NCI-H1417 treated with DMSO at 0.1 percent for 48 hours (cell line): ENCODE results near the gene PACRG.

ENCODE experiments used
- DNase-seq: peaks from one replicate; lab custom pipeline; 2025; lab: John Stamatoyannopoulos, UW

Gene PACRG

DNA sequence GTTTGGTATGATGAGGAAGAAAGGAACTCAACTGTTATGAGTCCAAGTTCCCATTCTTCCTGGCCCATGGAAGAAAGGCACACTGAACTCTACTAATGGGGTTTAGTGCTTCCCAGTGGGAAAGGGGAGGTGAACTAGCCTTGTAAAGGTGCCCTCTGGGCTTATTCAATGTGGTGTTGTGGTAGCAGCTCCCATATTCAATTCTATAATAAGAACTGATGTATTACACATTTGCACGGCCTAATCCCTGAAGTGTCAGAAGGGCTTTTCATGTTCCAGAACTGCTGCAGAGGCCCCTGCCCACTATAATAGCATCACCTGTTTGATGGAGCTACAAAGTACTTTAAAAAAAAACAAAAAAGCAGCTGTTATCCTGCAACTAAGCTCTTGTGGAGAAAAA is 17.4 kb upstream of the PACRG start:
- no peak for DNase-seq

DNA sequence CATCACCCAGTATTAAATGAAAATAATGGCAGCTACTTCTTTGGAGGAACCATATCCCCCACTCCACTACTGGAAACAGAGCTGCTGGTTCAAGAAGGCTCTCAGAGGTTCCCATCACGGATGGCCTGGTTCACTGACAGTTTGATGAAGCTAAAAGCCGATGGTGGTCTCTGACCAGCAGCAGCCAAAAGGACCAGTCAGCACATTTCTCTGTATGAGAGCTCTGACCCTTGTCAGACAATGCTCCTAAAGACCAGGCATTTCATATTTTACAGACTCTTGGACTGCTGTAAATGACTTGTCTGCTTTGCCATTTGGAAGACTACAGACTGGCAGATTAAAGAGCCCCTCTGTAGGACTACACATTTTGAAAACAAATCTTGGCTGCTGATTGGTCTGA is 16.8 kb upstream of the PACRG start:
- DNase-seq = no peak

DNA sequence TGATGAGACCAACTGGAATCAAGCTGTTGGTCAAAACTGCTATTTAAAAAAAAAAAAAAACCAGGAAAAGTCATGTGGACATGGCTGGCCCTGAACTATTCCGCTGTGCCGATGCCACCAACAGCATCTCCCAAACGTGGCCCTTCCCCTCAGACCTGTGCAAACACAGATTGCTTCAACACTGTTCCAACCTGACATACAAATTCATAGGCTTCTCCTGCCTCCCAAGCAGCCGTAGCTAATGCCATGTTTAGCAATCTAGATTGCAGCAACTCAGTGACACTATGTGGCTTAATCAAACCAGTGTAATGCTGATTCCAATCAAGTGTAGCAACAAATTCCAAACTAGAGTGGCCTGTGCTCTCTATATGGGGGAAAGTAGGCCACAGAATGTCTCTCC is 16.4 kb upstream of the PACRG start:
- DNase-seq = no peak

DNA sequence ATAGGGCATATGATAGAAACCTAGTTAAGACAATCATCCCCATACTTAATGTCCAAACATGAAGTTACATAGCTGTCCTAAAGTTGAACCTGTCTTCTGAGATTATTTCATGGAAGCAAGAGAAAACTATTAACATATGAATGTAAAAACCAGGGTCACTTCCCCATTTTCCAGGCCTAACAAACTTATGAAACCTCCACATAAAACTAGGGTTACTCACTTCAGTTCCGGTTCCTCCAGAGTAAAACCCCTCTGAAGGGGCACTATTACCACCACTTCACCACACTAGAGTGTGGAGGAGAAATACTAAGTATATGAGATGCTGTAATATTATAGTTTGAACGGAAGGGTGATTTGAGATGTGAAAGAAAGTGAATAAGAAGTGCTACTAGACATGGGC is 15.1 kb upstream of the PACRG start:
- no peak for DNase-seq

DNA sequence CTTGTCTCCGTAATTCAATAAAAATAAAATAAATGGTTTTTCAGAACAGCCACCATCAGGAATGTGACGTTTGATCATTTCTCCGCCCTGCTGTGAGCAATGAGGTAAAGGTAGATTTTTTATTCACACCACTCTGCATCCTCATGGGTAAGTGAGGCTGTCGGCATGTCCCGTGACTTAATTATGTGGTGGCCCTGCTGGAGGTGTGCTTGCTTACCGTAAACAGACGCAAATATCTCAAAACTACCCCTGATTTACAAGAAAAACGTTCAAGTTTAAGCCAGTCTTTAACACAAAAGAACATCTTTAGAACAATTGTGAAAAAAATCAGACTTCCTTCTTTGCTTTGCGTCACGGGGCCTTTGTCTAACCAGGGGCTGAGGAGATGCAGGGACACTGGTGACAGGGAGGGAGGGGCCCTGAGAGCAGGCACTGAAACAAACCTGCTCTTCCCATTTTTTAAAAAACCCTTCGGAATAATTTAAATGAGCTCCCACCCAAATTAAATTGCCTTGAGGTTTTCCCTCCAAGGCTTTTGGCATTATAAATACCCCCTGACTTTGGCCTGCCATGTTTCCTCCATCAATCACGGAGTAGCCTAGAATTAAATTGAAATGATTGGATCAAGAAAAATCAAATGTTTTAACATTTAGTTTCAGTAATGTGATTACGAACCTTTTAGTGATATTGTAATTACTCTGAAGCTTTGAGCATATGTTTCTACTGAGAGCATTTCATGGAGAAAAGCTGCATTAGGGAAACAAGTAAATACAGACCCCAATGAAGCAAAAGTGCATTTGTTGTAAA is 13.6 kb upstream of the PACRG start:
- DNase-seq = no peak

DNA sequence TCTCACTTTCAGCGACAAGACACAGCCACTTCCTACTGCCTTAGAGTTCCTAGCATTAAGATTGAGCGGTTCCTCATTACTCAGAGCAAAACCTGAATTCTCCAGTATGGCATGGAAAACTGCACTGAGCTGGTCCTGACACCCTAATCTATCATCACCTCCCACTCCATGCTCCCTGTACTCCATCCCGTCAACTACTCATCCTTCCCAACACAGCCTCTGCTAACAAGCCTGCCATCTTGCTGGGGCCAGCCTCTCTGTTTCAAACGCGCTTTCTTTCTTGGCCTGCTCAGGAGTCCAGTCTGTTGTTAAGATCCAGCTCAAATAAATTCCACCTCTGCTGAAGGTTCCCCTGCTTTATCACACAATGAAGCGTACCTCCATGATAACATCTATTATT is 12.2 kb upstream of the PACRG start:
- DNase-seq = no peak

DNA sequence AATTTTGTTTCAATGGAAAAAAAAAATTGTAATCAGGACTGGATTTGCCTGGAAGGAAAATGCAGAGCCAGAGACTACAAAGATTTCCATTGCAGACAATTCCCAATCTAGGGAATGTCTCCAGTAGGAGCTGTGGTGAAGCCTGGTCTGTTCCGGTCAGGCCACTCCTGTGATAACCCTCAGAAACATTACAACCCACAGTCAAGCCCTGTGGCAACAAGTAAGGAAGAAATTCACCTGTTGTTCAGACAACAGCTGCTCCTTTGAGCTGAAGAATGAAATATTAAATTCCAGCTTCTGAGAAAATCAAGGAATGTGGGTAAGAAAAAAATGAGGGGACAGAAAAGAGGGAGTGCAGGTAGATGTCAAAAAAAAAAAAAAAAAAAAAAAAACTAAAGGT is 8.2 kb upstream of the PACRG start:
- DNase-seq = no peak

DNA sequence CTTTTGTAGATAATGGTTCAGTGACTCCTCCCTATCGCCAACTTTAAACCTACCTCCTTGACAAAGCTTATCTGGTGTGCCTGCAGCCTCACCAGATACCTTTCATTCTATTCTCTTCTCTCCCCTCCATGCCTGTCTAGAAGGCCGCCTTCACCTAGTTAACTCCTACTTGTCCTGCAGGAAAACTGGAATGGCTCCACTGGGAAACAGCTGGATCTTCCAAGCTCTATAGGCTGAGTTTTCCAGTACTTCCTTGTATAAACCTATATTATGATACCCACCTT is 6.4 kb upstream of the PACRG start:
- DNase-seq = no peak

DNA sequence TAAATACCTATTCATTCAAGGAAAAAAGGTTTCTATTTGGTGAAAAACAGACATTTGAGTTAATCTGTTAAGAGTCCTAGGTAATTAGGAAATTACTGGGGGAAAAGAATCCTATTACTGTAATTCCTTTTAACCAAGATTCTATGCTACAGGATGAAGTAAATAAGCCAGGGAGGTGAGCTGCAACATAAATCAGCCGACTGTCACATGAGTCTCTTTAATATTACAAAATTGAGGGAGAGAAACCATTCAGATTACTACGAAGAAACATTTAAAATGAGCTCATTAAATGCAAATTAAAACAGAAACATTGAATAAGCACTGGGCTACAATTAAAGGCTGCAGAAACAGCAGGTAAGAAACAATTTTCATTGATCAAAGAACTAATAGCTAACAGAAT is 5.5 kb upstream of the PACRG start:
- DNase-seq = no peak

DNA sequence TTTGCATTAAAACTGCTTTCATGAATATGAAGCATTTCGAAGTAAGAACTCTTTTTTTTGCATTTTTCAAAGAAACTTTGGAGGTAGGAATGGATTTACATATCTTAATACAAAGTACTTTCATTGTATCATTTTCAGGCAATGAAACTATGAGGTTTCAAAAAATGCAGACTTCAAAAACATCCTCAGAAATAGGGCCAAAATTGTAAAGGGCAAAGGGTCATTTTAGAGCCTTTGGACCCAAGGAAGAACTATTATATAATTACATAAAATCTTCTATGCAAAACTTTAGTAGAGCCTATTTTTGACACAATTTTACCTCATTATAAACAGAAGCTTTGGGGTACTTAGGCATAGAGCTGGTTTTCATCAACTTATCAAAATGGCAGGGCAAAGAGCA is 5.1 kb upstream of the PACRG start:
- no peak for DNase-seq

DNA sequence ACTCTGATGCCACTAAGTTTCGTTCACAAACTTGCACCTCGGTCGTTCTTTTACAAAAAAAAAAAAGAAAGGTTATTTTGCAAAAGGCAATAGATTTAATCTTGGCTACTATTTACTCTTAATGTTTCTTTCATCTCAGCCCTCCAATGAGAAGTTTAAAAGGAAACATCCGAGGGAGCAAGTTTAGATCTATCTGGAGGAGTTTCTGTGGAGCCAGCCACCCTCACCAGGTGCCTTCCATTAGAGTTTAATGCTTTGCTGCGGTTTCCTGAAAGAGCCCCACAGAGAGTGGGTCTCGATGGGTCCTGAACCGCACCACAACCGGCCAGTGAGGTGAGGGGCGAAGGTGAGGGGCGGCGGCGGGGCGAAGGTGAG is 840 bp upstream of the PACRG start:
- no peak for DNase-seq

DNA sequence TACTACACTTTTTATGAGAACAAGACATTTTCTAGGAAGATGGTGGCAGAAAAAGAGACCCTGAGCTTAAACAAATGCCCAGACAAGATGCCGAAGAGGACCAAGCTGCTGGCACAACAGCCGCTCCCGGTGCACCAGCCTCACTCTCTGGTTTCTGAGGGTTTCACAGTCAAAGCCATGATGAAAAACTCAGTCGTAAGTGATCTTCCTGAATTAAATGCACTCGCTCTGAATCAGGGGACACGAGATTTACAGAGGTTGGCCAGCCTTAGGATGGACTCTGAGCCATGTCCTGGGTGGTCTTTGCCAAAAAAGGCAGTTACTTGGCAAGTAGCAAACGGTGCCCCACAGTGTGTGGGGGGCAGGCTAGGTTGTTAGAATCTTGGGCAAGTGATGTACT is 423 bp downstream of the PACRG start:
- no peak for DNase-seq

DNA sequence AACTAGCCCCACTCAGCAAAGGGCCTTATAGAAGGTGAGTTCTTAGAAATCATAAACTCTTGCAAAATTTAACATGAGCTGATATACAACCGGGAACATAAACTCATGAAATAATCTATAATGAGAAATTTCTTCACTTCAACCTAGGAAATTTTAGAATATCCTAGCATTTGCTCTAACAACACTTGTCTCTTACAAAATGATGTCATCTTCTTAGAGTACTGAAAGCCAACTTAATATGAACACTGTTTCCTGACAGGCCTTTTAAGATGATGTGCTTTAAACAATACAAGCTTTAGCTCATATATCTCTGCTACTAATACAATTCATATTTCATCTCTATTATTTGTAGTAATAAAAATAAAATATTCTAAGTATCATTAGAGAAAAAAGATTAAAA is 932 bp downstream of the PACRG start:
- no peak for DNase-seq

DNA sequence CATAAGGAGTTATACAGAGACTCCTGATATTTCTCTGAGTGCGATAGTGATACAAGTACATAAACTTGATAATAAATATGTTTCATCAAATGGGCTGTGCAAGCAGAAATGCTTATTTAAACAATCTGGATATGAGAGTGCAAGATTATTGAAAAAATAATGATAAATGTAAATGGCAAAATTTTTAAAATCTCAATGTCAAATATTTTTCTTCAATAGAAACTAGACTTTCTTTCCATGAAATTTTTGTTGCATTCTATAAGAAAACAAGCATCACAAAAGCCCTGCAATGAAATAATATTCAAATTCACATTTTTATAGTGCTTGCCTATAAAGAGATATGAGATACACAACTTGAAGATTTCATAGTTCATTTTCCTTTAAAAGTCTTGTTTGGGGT is 2.7 kb downstream of the PACRG start:
- no peak for DNase-seq

DNA sequence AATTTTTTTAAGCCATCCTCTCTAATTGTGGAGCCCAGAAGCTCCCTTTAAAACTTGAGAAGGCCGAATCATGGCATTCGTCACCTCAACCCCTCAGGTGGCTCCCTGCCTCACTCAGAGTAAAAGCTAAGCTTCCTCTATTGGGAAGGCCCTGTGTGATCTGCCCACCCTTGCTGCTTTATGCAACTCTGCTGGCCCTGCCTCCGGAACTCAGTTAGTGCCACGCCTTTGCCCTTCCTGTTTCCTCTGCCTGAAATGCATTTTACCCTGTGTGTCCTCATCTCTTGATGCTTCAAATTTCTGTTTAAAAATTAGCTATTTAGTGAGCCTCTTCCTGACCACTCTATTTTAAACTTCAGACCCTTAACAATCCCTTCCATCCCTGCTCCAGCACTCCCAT is 5.7 kb downstream of the PACRG start:
- no peak for DNase-seq

DNA sequence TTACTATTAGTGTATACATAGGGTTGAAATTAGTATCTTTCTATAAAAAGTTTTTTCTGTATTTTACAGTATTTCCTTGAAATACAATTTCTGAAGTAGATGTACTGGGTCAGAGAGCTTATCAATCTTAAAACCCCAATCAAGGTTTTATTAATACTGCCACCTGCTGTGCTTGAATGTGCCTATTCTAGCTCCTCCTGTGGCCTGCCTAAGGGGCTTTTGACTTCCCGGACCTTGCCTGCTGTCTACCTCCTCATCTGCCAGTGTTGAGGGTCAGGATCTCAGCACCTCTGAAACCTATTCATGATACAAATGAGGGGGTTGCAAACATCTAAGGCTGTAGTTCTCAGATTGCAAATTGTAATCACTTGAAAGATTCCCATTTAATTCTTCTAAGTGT is 9.2 kb downstream of the PACRG start:
- DNase-seq = no peak

DNA sequence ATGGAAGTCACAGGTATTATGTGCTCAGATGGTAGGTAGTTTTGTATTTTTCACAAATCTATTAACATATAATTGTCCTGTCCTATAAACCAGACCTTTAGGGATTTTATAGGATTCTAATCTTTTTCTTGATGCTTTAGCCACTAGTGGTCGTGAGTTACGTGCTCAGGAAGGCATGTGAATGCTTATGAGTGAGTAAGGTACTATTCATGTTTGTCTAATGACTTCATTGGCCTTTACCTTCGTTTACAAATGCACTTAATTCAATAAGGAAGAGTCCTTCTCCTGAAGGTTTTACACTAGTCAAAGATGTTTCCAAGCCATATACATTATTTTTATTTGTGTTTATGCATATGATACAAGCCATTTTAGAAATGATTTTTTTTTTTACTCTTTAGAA is 23.0 kb downstream of the PACRG start:
- no peak for DNase-seq

DNA sequence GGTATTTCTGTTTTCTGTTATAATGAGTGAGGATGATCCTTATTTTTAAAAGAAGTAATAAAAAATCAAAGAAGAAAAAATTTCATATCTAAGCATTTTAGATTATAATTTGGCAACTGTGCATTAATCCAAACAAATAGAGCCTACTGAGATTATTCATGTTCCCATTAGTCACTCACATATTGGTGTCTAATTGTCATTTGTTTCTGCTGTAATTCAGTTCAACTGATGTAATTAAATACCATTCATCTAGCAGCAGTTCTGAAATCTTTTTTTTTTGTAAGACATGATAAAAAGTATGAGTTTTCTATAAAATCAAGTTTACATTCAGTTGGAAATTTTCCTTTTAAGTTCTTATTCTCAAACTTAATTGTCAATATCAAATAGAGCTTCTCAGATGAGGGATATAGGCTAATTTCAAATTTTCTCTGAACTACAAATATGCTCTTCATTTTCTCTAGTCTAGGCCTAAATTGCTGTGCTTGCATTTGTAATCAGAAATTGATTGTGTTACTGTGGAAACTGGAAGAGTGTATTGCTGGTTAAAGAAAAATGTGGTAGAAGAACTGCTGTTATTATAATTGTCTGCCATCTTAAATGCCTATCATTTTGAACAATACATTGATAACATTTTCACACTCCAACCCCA is 23.6 kb downstream of the PACRG start:
- no peak for DNase-seq

DNA sequence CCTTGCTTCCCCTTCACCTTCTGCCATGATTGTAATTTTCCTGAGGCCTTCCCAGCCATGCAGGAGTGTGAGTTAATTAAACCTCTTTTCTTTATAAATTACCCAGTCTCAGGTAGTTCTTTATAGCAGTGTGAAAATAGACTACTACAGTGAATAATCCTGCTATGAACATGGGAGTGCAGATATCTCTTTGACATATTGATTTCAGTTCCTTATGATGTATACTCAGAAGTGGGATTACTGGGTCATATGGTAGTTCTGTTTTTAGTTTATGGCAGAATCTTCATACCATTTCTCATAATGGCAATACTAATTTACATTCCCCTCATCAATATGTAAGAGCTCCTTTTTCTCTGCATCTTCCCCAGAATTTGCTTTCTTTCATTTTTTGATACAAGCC is 26.0 kb downstream of the PACRG start:
- DNase-seq = no peak

DNA sequence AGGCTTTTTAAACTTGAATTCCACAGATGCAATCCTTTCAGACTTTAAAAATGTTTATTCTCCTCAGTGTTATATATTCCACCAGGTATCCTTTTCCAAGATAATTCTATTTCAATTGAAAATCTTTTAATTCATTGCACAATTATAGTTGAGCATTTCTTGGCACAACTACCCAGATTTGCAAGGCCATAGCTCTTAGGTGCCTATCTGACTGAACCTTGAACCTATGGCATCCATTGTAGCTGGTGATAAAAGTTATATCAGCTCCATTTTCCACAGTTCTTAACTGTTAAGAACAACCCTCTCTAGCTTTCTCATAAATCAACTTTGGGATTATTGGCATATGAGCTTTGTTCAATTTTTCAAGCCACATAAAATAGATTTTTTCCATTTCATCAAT is 42.4 kb downstream of the PACRG start:
- no peak for DNase-seq

DNA sequence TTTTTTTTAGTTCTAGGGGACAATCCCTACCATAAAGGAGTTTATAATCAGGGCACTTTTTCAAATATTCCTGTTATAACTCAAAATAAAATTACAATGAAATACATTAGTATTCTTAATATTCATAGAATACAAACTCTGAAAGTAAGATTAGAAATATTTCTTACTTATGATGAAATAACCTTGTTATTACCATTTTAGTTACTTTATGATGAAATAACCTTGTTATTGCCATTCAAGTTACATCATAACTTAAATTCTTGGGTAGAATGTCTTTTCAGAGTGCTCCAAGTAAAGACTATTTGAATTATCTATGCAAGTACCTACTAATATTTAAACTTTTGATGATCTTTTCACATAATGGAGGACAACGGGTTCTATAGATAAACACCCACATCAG is 43.2 kb downstream of the PACRG start:
- no peak for DNase-seq

DNA sequence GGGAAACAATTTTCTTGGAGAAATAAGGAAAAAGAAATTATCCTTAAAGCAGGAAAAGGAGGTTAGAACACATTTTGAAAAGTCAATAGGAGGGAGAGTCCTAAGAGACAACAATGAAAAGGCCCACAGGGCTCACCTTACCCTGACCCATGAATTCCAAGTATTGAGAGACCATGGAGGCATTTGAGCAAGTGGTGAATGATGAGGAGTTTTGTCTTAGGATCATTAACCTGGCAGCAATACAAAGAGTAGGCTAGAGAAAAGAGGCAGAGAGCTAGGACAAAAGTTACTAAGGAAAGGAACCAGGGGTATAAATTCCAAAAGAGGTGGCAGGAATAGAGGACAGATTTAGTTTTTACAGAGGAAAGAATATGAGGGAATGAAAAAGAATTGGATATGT is 44.7 kb downstream of the PACRG start:
- no peak for DNase-seq

DNA sequence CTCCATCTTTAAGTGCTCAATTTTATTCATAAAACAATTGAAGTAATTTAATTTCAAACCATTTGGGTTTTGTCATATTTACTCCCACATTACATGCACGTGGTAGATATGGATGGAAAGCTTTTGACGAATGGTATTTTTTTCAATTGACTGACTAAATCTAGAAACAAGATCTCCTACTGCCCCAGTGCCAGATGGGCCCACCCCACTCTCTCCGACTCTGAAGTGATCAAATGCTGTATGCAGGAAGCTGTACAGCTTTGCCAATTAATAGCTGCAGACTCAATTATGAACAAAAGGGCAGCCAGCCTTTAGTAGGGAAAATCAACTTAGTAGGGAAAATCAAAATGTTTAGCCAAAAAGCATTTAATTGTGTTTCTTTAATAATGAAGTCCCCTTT is 46.2 kb downstream of the PACRG start:
- DNase-seq = no peak

DNA sequence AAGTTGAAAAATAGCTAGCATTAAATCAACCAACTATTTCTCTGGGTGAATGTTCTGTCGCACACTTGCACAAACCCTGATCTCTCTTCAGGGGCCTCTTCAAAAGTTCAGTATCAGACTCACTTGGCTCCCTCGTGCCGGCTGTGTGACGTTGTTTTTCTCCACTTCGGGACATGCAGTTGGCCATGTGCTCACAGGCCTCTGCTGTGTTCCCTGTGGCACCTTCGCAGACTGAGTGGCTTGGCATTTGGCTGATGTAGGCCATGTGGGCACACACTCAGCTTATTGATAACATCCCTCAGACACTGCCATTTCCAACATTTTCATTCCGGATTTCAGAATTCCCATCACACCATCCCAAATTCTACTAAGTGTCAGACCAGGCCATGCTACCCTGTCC is 49.3 kb downstream of the PACRG start:
- no peak for DNase-seq
